BLaER1 (cell line): ENCODE measurements around the gene ZNF813.
"Not testable (repeated sequence)": the region's sequence is repeated elsewhere in the genome, so short reads cannot be mapped to it uniquely, and the experiment has no call there.

Experiments used
- H3K27ac ChIP-seq: shearing (Covaris generic); formaldehyde crosslinking; 2 replicates; pipeline ENCODE4 v1.8.1; 2022
- H3K27me3 ChIP-seq: shearing (Covaris generic); formaldehyde crosslinking; 2 replicates; pipeline ENCODE4 v1.8.1; 2022
- H3K36me3 ChIP-seq: shearing (Covaris generic); formaldehyde crosslinking; 2 replicates; pipeline ENCODE4 v1.8.1; 2022
- H3K4me1 ChIP-seq: shearing (Covaris generic); formaldehyde crosslinking; 2 replicates; pipeline ENCODE4 v1.8.1; 2022
- H3K4me2 ChIP-seq: shearing (Covaris generic); formaldehyde crosslinking; 2 replicates; pipeline ENCODE4 v1.8.1; 2022
- H3K4me3 ChIP-seq: shearing (Covaris generic); formaldehyde crosslinking; 2 replicates; pipeline ENCODE4 v1.8.1; 2022
- H3K9ac ChIP-seq: shearing (Covaris generic); formaldehyde crosslinking; 2 replicates; pipeline ENCODE4 v1.8.1; 2022
- H3K9me3 ChIP-seq: shearing (Covaris generic); formaldehyde crosslinking; 2 replicates; pipeline ENCODE4 v1.8.1; 2022
- H4K20me1 ChIP-seq: shearing (Covaris generic); formaldehyde crosslinking; 2 replicates; pipeline ENCODE4 v1.8.1; 2022
- Cebpa-rat ChIP-seq: shearing (Covaris generic); IDR thresholded peaks from 2 replicates; pipeline ENCODE4 v1.8.1; 2022

ZNF813 gene

DNA sequence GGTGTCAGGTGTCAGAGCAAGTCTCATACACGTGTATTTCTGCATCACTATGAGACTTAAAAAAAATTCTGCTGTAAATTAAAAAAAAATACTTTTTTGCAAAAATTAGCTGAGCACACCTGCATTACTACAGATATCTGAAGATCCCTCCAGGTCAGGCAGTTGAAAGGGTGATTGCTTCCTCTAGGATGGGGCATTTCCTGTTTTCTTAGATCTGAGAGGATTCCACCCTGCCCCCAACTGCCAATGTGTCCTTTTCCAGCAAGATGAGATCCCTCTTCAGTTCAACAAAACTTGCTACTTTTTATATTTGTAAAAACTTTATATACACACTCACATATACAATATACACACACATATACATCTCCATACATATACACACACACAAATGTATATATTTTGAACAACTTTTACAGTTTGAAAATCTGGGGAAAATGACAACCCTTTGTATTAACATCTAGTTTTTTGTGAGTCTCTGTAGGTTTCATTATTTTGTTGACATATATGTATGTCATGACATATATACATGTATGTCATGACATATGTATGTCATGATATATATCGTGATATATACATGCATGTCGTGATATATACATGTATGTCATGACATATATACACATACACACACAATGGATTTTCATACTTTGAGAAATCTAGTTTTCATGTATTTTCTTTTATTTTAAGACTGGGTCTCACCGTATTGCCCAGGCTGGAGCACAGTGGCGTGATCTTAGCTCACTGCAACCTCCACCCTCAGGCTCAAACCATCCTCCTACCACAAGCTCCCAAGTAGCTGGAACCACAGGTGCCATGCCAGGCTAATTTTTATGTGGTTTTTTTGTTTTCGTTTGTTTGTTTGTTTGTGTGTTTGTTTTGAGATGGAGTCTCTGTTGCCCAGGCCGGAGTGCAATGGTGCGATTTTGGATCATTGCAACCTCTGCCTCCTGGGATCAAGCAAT, 17.8 kb downstream of the ZNF813 start:
- Histone ChIP-seq H3K4me1 (no peaks in the 10 kb centered on the region), H3K4me2 (no peak overlapping the region), H3K9me3 (peaks cover 85% of the 10 kb centered on the region), H3K27me3 (no peaks in the 10 kb centered on the region), H3K36me3 (peaks cover 97% of the 10 kb centered on the region), H3K9ac (no peak overlapping the region), H4K20me1 (no peaks in the 10 kb centered on the region), H3K27ac (no peak overlapping the region), H3K4me3 (no peak overlapping the region)
- no peak for TF ChIP-seq Cebpa-rat

DNA sequence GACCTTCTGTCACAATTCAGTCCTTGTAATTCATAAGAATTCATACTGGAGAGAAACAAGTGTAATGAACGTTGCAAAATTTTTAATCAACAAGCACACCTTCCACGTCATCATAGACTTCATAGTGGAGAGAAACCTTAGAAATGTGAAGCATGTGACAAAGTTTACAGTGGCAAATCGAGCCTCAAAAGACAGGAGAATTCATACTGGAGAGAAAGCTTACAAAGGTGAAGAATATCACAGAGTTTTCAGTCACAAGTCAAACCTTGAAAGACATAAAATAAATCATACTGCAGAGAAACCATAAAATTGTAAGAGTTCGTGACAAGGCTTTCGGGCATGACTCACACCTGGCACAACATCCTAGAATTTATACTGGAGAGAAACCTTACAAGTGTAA, 24.6 kb downstream of the ZNF813 start:
- Histone ChIP-seq H3K4me2 (no peak overlapping the region), H3K4me3 (no peak overlapping the region)

DNA sequence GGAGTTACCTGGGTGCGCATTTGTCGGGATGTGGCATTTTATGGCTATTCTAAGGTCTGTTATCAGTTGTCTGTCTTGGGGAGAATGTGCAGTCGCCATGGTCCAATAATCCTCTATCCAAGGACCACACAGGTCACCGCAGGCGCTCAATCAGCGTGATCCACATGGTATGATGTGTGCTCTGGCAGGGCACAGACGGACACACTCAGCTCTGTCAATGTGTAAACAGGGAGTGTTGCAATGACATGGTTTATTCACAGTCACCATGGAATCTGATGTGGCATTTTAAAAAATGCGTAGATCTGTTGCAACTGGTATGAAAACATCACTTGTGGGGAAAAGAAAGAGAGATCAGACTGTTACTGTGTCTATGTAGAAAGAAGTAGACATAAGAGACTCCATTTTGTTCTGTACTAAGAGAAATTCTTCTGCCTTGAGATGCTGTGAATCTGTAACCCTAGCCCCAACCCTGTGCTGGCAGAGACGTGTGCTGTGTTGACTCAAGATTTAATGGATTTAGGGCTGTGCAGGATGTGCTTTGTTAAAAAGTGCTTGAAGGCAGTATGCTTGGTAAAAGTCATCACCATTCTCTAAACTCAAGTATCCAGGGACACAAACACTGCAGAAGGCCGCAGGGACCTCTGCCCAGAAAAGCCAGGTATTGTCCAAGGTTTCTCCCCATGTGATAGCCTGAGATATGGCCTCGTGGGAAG, 29.9 kb downstream of the ZNF813 start:
- peaks cover 19% of the 10 kb centered on the region for H3K4me1 ChIP-seq
- H3K4me3 ChIP-seq, H4K20me1 ChIP-seq, H3K27me3 ChIP-seq: not testable (repeated sequence)
- H3K4me2 ChIP-seq = peak overlapping the region; percentile 68
- H3K27ac ChIP-seq = peak overlapping the region; percentile 72
- H3K9ac ChIP-seq = 0 out of 2 replicates have a peak overlapping the region, but pooled peaks have one; percentile 27
- peaks cover 32% of the 10 kb centered on the region for H3K36me3 ChIP-seq
- H3K9me3 ChIP-seq = peaks cover 26% of the 10 kb centered on the region

More for the DNA sequence above, 24.6 kb downstream of the ZNF813 start:
- Histone ChIP-seq H3K27me3 (no peaks in the 10 kb centered on the region), H3K4me1 (peaks cover 3% of the 10 kb centered on the region), H3K9ac (no peak overlapping the region), H4K20me1 (no peaks in the 10 kb centered on the region), H3K9me3 (peaks cover 78% of the 10 kb centered on the region), H3K27ac (no peak overlapping the region), H3K36me3 (peaks cover 85% of the 10 kb centered on the region)
- no peak for TF ChIP-seq Cebpa-rat

DNA sequence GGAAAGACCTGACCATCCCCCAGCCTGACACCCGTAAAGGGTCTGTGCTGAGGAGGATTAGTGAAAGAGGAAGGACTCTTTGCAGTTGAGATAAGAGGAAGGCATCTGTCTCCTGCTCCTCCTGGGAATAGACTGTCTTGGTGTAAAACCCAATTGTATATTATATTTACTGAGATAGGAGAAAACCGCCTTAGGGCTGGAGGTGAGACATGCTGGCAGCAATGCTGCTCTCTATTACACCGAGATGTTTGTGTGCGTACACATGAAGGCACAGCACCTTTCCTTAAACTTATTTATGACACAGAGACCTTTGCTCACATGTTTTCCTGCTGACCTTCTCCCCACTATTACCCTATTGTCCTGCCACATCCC, 30.5 kb downstream of the ZNF813 start:
- Histone ChIP-seq H3K36me3 (peaks cover 27% of the 10 kb centered on the region), H3K9me3 (peaks cover 20% of the 10 kb centered on the region), H3K4me1 (peaks cover 19% of the 10 kb centered on the region), H3K27ac (peak overlapping the region; percentile 72), H3K4me2 (peak overlapping the region; percentile 68), H3K9ac (0 out of 2 replicates have a peak overlapping the region, but pooled peaks have one; percentile 27)
- not testable (repeated sequence) for H4K20me1 ChIP-seq, H3K27me3 ChIP-seq, H3K4me3 ChIP-seq

DNA sequence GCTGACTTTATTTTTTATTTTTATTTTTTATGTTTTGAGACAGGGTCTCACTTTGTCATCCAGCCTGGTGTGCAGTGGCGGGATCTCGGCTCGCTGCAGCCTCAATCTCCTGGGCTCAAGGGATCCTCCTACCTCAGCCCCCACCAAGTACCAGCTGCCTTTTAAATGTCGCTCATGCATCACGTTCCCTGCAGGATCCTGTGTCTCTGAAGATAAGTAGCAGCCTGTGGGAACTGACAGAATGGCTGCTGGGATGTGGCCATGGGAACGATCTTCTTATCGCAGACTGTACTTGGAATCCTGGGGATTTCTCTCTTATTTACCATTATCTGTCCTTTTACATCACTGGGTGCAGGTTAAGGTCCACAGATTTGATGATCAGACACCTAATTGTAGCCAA, 35.6 kb downstream of the ZNF813 start:
- H3K27me3 ChIP-seq, H3K4me2 ChIP-seq, H3K4me1 ChIP-seq, H4K20me1 ChIP-seq, H3K27ac ChIP-seq, H3K36me3 ChIP-seq, H3K9ac ChIP-seq, H3K4me3 ChIP-seq, H3K9me3 ChIP-seq: not testable (repeated sequence)

DNA sequence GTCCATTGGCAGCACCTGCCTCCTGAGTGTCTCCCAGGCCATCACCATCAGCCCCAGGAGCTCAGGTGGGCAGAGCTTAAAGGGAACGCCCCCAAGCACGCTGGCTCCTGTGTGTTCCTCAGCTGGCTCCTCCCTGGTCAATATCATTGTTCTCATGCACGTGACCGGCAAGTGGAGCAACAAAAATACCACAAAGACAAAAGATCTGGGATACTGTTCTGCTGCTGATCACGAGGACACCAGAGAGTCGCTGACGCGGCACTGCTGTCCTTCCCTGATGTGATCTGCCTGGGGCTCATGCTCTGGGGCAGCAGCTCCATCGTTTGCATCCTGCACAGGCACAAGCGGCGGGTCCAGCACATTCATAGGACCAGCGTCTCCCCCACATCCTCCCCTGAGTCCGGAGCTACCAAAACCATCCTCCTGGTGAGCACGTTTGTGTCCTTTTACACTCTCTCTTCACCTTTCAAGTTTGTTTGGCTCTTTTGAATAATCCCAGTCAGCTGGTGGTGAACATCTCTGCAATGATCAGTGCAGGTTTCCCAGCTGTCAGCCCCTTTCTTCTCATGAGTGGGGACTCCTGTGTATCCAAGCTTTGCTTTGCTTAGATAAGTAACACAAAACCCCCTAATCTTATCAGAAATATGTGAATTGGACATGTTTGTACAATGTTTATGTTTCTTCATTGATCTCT, 36.3 kb downstream of the ZNF813 start:
- not testable (repeated sequence) for H3K4me3 ChIP-seq, H3K4me1 ChIP-seq, H3K9ac ChIP-seq, H3K27ac ChIP-seq, H3K36me3 ChIP-seq, H4K20me1 ChIP-seq, H3K9me3 ChIP-seq, H3K27me3 ChIP-seq, H3K4me2 ChIP-seq

DNA sequence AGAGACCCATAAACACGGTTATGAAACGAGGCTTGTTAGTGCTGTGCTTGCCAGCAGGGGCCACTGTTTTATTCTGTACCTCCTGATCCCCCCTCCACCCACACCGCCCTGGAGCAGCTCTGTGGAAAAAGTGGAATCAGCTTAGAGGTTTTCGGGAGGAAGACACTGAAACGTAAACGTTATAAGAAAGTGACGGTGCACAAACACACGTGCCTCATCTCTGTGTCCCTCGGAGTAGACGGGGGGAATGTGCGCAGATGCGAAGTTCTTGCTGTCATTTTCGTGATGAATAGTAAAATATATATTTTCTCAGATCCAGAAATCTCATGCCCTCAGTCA, 36.8 kb downstream of the ZNF813 start:
- H3K9ac ChIP-seq, H4K20me1 ChIP-seq, H3K4me3 ChIP-seq, H3K27me3 ChIP-seq, H3K4me2 ChIP-seq, H3K36me3 ChIP-seq, H3K9me3 ChIP-seq, H3K4me1 ChIP-seq, H3K27ac ChIP-seq: not testable (repeated sequence)

DNA sequence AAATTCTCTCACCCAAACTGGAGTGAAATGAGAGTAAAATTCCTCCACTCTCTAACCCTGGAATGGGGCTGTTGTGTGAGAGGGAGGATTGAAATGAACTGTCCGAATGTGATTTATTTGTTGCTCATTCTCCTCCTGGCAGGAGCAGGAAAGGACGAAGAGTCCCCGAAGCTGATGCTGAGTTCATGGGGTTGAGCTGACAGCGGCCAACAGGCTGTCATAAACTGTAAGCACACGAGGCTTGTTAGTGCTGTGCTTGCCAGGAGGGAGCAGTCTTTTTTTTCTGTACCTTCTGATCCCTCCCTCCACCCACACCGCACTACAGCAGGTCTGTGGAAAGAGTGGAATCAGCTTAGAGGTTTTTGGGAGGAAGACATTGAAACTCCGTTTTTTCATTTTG, 37.4 kb downstream of the ZNF813 start:
- H3K4me1 ChIP-seq = no peaks in the 10 kb centered on the region; the same call in 1 of the 2 replicates
- no peaks in the 10 kb centered on the region for H4K20me1 ChIP-seq
- H3K27ac ChIP-seq = no peak overlapping the region
- no peak overlapping the region for H3K4me3 ChIP-seq
- H3K27me3 ChIP-seq = no peaks in the 10 kb centered on the region
- no peak overlapping the region for H3K4me2 ChIP-seq
- H3K9me3 ChIP-seq = no peaks in the 10 kb centered on the region
- TF ChIP-seq Cebpa-rat = no peak
- H3K9ac ChIP-seq = no peak overlapping the region
- no peaks in the 10 kb centered on the region for H3K36me3 ChIP-seq

DNA sequence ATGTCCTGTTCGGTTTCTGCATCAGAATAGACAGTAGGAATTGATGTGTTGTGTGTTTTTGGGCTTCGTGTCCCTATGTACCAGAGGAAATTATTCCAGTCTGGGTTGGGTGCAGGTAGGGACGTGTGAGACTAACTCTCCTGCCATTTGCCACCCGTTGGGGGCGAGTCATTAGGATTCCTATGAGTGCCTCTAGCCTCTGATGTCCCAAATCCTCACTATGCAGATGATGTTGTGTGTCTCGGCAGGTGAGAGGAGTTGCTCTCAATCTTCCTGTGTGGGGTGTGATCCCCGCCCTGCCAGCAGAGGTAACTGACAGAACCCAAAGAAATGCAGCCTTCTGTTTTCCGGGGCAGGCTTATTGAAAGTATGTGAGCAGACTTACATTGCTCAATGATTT, 39.2 kb downstream of the ZNF813 start:
- TF ChIP-seq Cebpa-rat = no peak
- Histone ChIP-seq H3K4me1 (no peaks in the 10 kb centered on the region; the same call in 1 of the 2 replicates), H3K27me3 (no peaks in the 10 kb centered on the region), H3K4me2 (no peak overlapping the region), H3K27ac (no peak overlapping the region), H3K4me3 (no peak overlapping the region), H3K9me3 (no peaks in the 10 kb centered on the region), H3K9ac (no peak overlapping the region), H4K20me1 (no peaks in the 10 kb centered on the region), H3K36me3 (no peaks in the 10 kb centered on the region)
